Mesenchymal stem cell (in vitro differentiated cells and primary cell): ENCODE results near the gene CNP.

Experiments used
- DNase-seq: peaks from one replicate; pipeline ENCODE4 v3.0.0-alpha.2; 2013
- H2AFZ ChIP-seq: one replicate; pipeline ENCODE4 v1.6.1; 2013; ENCODE audit warnings: low read depth, mild to moderate bottlenecking, control low read depth, inconsistent platforms, low read length, moderate library complexity
- H2AK5ac ChIP-seq: 2 replicates; pipeline ENCODE4 v1.6.1; 2013; ENCODE audit warnings: low read length, moderate library complexity, mild to moderate bottlenecking, inconsistent platforms; ENCODE audit not compliant: severe bottlenecking
- H2BK120ac ChIP-seq: one replicate; pipeline ENCODE4 v1.6.1; 2013; ENCODE audit warnings: low read depth, mild to moderate bottlenecking, inconsistent platforms, low read length, moderate library complexity
- H2BK12ac ChIP-seq, 2 experiments: one replicate each; pipeline ENCODE4 v1.6.1; 2013; ENCODE audit warnings: inconsistent platforms in 2 of 2, low read length in 2 of 2, mild to moderate bottlenecking in 2 of 2, moderate library complexity in 2 of 2, control low read depth in 1 of 2
- H2BK15ac ChIP-seq: one replicate; pipeline ENCODE4 v1.6.1; 2013; ENCODE audit warnings: mild to moderate bottlenecking, low read depth, inconsistent platforms; ENCODE audit not compliant: poor library complexity, severe bottlenecking
- H2BK5ac ChIP-seq: 2 replicates; pipeline ENCODE4 v1.6.1; 2013; ENCODE audit warnings: low read depth, mild to moderate bottlenecking, low read length, control low read depth, inconsistent platforms; ENCODE audit not compliant: poor library complexity, severe bottlenecking
- H3K14ac ChIP-seq, 2 experiments: one replicate each; pipeline ENCODE4 v1.6.1; 2013; ENCODE audit warnings: inconsistent platforms in 2 of 2, low read length in 2 of 2, control low read depth in 1 of 2, mild to moderate bottlenecking in 1 of 2, moderate library complexity in 1 of 2
- H3K18ac ChIP-seq, 2 experiments: one replicate each; pipeline ENCODE4 v1.6.1; 2013; ENCODE audit warnings: inconsistent platforms in 2 of 2, low read length in 2 of 2, control low read depth in 1 of 2, low read depth in 1 of 2, mild to moderate bottlenecking in 1 of 2
- H3K23ac ChIP-seq, 2 experiments: one replicate each; pipeline ENCODE4 v1.6.1; 2013; ENCODE audit warnings: inconsistent platforms in 2 of 2, low read length in 2 of 2, mild to moderate bottlenecking in 2 of 2, moderate library complexity in 2 of 2, control low read depth in 1 of 2
- H3K27ac ChIP-seq: 2 replicates; pipeline ENCODE4 v1.5.1; 2013; ENCODE audit warnings: mild to moderate bottlenecking, moderate library complexity, low read length, control low read depth, inconsistent platforms; ENCODE audit not compliant: poor library complexity, severe bottlenecking
- H3K27me3 ChIP-seq, 2 experiments: 2 replicates each; pipeline versions ENCODE4 v1.6.1 to v1.7.0; 2013; ENCODE audit warnings: low read length in 2 of 2, mild to moderate bottlenecking in 2 of 2, moderate library complexity in 2 of 2, control low read depth in 1 of 2, inconsistent platforms in 1 of 2; ENCODE audit not compliant: control insufficient read depth in 1 of 2, insufficient read depth in 1 of 2
- H3K36me3 ChIP-seq, 2 experiments: 2 replicates each; pipeline versions ENCODE4 v1.6.1 to v1.7.0; 2013; ENCODE audit warnings: low read length in 2 of 2, control low read depth in 1 of 2, inconsistent platforms in 1 of 2, low read depth in 1 of 2, mild to moderate bottlenecking in 1 of 2; ENCODE audit not compliant: insufficient read depth in 2 of 2, control insufficient read depth in 1 of 2
- H3K4ac ChIP-seq, 2 experiments: one replicate each; pipeline ENCODE4 v1.6.1; 2013; ENCODE audit warnings: inconsistent platforms in 2 of 2, low read length in 2 of 2, mild to moderate bottlenecking in 2 of 2, moderate library complexity in 2 of 2, control low read depth in 1 of 2, low read depth in 1 of 2
- H3K4me1 ChIP-seq: 2 replicates; pipeline ENCODE4 v1.6.1; 2013; ENCODE audit warnings: low read depth, low read length, control low read depth; ENCODE audit not compliant: control insufficient read depth, insufficient read depth
- H3K4me2 ChIP-seq: 2 replicates; pipeline ENCODE4 v1.6.1; 2013; ENCODE audit warnings: low read length, mild to moderate bottlenecking, inconsistent platforms; ENCODE audit not compliant: poor library complexity, severe bottlenecking
- H3K4me3 ChIP-seq, 2 experiments: 2 replicates each; pipeline versions ENCODE4 v1.5.1 to v1.7.0; 2013; ENCODE audit warnings: low read length in 2 of 2, mild to moderate bottlenecking in 2 of 2, control low read depth in 1 of 2, low read depth in 1 of 2; ENCODE audit not compliant: insufficient read depth in 1 of 2
- H3K79me1 ChIP-seq: replicated peaks from 2 replicates; pipeline ENCODE4 v1.6.1; 2013; ENCODE audit warnings: mild to moderate bottlenecking, control low read depth, low read length, inconsistent platforms; ENCODE audit not compliant: poor library complexity, severe bottlenecking
- H3K9ac ChIP-seq: 2 replicates; pipeline ENCODE4 v1.7.0; 2013; ENCODE audit warnings: mild to moderate bottlenecking, low read length, moderate library complexity
- H3K9me3 ChIP-seq: 2 replicates; pipeline ENCODE4 v1.7.0; 2013; ENCODE audit warnings: mild to moderate bottlenecking, low read length; ENCODE audit not compliant: control insufficient read depth
- H4K8ac ChIP-seq: one replicate; pipeline ENCODE4 v1.6.1; 2013; ENCODE audit warnings: inconsistent platforms, mild to moderate bottlenecking, low read length, moderate library complexity
- H4K91ac ChIP-seq: one replicate; pipeline ENCODE4 v1.6.1; 2013; ENCODE audit warnings: mild to moderate bottlenecking, low read length, inconsistent platforms
- WGBS: methylation state at CpG from one replicate; pipeline ENCODE4 v1.1.7; 2013; ENCODE audit warnings: mixed read lengths; 5-methylcytosine and 5-hydroxymethylcytosine counted together

Gene CNP

DNA sequence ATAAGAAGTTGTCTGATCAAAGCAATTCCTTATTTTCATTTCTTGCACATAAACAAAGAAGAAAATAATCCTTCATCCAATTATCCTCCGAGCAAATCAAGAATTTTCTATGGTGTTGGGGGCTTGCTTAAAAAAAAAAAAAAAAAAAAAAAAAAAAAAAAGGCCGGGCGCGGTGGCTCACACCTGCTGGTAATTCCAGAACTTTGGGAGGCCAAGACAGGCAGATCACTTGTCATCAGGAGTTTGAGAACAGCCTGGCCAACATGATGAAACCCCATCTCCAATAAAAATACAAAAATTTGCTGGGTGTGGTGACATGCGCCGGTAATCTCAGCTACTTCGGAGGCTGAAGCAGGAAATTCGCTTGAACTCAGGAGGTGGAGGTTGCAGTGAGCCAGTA lies 19.3 kb downstream of the CNP start:
- Histone ChIP-seq H3K79me1 (peaks cover 33% of the 10 kb centered on the region), H3K27ac (no peak overlapping the region), H3K9me3 (no peaks in the 10 kb centered on the region), H2AFZ (no peak overlapping the region), H4K8ac (no peak overlapping the region), H3K14ac (no peak overlapping the region), H2BK5ac (no peak overlapping the region), H4K91ac (no peak overlapping the region), H3K4ac (no peak overlapping the region), H3K36me3 (peaks cover 50 to 95% of the 10 kb centered on the region in 2 experiments), H2BK12ac (no peak overlapping the region), H2BK120ac (no peak overlapping the region), H3K23ac (no peak overlapping the region), H3K9ac (no peak overlapping the region), H3K4me2 (no peak overlapping the region), H3K4me1 (peaks cover 2% of the 10 kb centered on the region), H2AK5ac (no peak overlapping the region), H3K18ac (no peak overlapping the region), H3K4me3 (no peak overlapping the region), H3K27me3 (no peaks in the 10 kb centered on the region), H2BK15ac (no peak overlapping the region)
- no peak for DNase-seq
- WGBS: 97% methylated on average over 7 of the region's 8 CpGs

GRCh38 chr17:41986634-41987033 lies 20.0 kb downstream of the CNP start:
- 92% methylated on average over 1 of the region's 1 CpG for WGBS

DNA sequence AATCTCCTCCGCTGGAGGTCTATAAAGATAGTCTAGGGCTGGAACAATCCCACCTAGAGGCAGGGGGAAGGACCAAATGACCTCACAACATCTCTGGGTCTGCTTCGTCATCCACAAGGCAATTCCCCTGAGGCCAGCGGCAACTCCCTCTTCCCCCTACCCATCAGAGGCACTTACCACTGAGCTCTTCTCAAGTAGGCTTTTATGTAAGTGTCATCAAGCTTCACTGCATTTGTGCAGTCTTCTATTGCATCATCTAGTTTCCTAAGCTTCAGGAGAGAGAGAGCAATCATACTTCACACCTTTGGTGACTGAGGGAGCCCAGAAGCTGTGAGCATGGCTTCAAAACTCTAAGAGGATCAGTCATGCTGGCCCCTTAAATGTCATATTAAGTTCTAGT lies 21.0 kb downstream of the CNP start:
- H3K4me2 ChIP-seq: no peak overlapping the region
- no peak overlapping the region for H3K14ac ChIP-seq
- no peak overlapping the region for H3K4ac ChIP-seq
- H3K9me3 ChIP-seq: no peaks in the 10 kb centered on the region
- H3K18ac ChIP-seq: no peak overlapping the region
- no peak overlapping the region for H2AFZ ChIP-seq
- H3K4me3 ChIP-seq: no peak overlapping the region
- H2BK5ac ChIP-seq: no peak overlapping the region
- peaks cover 41% of the 10 kb centered on the region for H3K79me1 ChIP-seq
- H3K27ac ChIP-seq: no peak overlapping the region
- no peak overlapping the region for H2BK15ac ChIP-seq
- H3K4me1 ChIP-seq: no peaks in the 10 kb centered on the region
- no peak overlapping the region for H2BK12ac ChIP-seq
- DNase-seq: no peak
- H3K27me3 ChIP-seq: no peaks in the 10 kb centered on the region
- peaks cover 50 to 95% of the 10 kb centered on the region in 2 experiments for H3K36me3 ChIP-seq
- no peak overlapping the region for H4K91ac ChIP-seq
- H3K9ac ChIP-seq: no peak overlapping the region
- no peak overlapping the region for H2BK120ac ChIP-seq
- H3K23ac ChIP-seq: no peak overlapping the region
- WGBS: 88% methylated on average over 2 of the region's 3 CpGs
- no peak overlapping the region for H4K8ac ChIP-seq
- H2AK5ac ChIP-seq: no peak overlapping the region

More at GRCh38 chr17:41986634-41987033, 20.0 kb downstream of the CNP start:
- H3K27me3 ChIP-seq: no peaks in the 10 kb centered on the region
- DNase-seq: no peak
- no peak overlapping the region for H3K4ac ChIP-seq
- no peak overlapping the region for H3K27ac ChIP-seq
- H2AK5ac ChIP-seq: no peak overlapping the region
- H3K9ac ChIP-seq: no peak overlapping the region
- no peaks in the 10 kb centered on the region for H3K9me3 ChIP-seq
- no peak overlapping the region for H3K18ac ChIP-seq
- no peak overlapping the region for H2AFZ ChIP-seq
- peaks cover 2% of the 10 kb centered on the region for H3K4me1 ChIP-seq
- H2BK12ac ChIP-seq: no peak overlapping the region
- H2BK5ac ChIP-seq: no peak overlapping the region
- H3K79me1 ChIP-seq: peaks cover 35% of the 10 kb centered on the region
- H4K8ac ChIP-seq: no peak overlapping the region
- no peak overlapping the region for H4K91ac ChIP-seq
- H3K4me2 ChIP-seq: no peak overlapping the region
- H2BK120ac ChIP-seq: no peak overlapping the region
- H3K4me3 ChIP-seq: no peak overlapping the region
- no peak overlapping the region for H2BK15ac ChIP-seq
- no peak overlapping the region for H3K23ac ChIP-seq
- H3K14ac ChIP-seq: no peak overlapping the region
- H3K36me3 ChIP-seq: peaks cover 45 to 96% of the 10 kb centered on the region in 2 experiments

GRCh38 chr17:41988418-41988817 lies 21.8 kb downstream of the CNP start:
- H3K27me3 ChIP-seq: no peaks in the 10 kb centered on the region
- H3K4ac ChIP-seq: no peak overlapping the region
- H3K14ac ChIP-seq: no peak overlapping the region
- H2AK5ac ChIP-seq: no peak overlapping the region
- H2AFZ ChIP-seq: no peak overlapping the region
- WGBS: 100% methylated on average over 1 of the region's 2 CpGs
- H3K9ac ChIP-seq: no peak overlapping the region
- H3K79me1 ChIP-seq: peaks cover 41% of the 10 kb centered on the region
- H3K36me3 ChIP-seq: peaks cover 49 to 95% of the 10 kb centered on the region in 2 experiments
- H4K91ac ChIP-seq: no peak overlapping the region
- H3K4me3 ChIP-seq: no peak overlapping the region
- no peaks in the 10 kb centered on the region for H3K9me3 ChIP-seq
- H3K18ac ChIP-seq: no peak overlapping the region
- no peak overlapping the region for H3K27ac ChIP-seq
- H2BK120ac ChIP-seq: no peak overlapping the region
- DNase-seq: no peak
- no peak overlapping the region for H2BK5ac ChIP-seq
- no peak overlapping the region for H3K23ac ChIP-seq
- no peak overlapping the region for H2BK12ac ChIP-seq
- no peaks in the 10 kb centered on the region for H3K4me1 ChIP-seq
- no peak overlapping the region for H2BK15ac ChIP-seq
- H3K4me2 ChIP-seq: no peak overlapping the region
- H4K8ac ChIP-seq: no peak overlapping the region
